Stimulated activated CD8-positive, alpha-beta memory T cell treated with anti-CD3 and anti-CD28 coated beads, Interleukin-12 subunit alpha, Interleukin-12 subunit beta, amount 100 ng/mL, for 4 hours (primary cell): ENCODE data around the gene EMSY.
"Not testable (repeated sequence)": the region's sequence is repeated elsewhere in the genome, so short reads cannot be mapped to it uniquely, and the experiment has no call there.

ENCODE experiments used
- DNase-seq: peaks from one replicate; pipeline ENCODE4 v3.0.0-alpha.2; 2020; ENCODE audit warnings: low read depth

The EMSY gene

DNA sequence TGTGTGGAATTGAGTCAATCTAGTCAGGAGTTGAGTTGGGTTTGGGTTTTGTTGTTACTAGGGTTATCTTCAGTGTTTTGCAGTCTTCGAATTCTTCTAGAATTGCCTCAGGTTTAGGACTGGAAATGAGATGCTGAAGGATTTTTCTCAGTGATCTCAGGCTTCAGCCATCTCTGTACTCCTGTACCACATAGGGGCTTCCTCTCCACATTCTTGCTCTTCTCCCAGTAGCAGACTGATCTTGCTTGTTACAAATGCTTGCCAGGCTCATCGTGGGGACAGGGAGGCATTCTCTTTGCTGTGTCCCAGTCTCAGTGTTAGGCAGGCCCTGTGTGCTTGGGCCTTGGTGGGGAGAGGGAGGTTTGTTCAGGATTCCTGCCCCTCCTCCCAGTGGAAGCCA is 129.6 kb downstream of the EMSY start:
- no peak for DNase-seq

DNA sequence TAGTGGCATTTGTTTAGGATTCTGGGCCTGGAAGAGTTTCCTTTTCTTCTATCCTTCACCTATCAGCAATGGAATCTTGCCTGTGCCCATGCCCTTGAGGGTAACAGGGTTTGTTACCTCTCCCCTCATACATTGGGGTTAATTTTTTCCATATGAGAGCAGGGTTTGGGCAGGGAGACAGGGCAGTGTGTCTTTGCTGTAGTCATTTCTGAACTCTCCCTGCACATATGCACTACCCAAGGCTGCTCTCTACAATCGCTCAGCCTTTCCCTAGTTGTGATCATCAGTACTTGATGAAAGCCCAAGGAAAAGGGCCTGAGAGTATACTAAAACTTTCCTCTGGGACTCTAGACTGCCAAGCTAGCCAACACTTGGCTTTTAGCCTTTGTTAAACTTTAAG is 130.1 kb downstream of the EMSY start:
- DNase-seq, result no peak

- DNase-seq, result no peak
These were observed 132.6 kb downstream of the EMSY start for GRCh38 chr11:76577226-76577920.

DNA sequence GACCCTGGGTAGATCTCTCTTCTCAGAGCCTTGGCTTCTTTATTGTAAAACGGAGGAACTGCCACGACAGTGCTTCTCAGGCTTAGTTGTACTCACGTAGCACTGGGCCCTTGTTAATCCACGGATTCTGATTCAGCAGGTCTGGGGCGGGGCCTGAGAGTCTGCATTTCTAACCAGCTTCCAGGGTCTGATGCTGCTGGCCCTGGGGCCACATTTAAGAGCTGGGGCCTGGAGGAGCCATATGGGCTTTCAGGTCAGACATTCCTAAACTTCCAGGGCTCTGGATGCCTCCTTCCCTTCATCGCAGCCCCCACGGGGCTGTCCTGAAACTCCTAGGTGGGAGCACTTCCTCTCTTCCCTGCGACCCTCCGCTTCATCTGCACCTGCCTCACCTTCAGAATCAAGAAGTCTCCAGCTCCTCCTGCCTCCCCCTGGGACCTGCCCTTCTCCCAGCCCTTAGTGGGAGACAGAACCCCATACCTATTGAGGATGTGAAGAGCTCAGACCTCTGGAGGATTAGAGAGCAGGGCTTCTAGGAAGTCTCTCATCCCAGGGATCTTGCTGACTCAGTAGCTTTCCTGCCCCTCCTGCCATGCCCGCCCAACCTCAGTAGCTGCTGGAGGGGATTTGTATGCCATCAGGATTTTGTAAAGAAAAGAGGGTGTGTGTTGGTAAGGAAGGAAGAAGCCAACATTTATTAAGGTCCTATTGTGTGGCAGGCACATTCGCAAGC is 133.3 kb downstream of the EMSY start:
- DNase-seq, result no peak

DNA sequence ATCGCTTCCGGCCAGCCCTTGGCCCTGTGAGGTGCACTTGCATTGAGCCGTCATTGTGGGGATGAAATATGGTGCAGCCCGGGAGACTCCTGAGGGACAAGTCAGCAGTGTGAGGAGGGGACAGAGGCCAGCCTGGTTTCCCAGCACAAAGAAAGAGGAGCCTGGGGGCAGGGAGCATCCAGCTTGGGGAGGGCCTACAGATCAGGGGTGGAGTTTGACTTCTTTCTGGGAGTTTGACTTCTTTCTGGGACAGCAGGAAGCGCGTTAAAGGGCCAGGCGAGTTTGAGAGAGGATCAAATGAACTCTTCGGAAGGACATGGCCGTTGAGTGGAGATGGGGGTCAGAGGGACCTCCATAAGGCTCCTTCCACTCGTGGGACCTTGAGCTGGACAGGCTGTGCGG is 133.8 kb downstream of the EMSY start:
- DNase-seq, result no peak

DNA sequence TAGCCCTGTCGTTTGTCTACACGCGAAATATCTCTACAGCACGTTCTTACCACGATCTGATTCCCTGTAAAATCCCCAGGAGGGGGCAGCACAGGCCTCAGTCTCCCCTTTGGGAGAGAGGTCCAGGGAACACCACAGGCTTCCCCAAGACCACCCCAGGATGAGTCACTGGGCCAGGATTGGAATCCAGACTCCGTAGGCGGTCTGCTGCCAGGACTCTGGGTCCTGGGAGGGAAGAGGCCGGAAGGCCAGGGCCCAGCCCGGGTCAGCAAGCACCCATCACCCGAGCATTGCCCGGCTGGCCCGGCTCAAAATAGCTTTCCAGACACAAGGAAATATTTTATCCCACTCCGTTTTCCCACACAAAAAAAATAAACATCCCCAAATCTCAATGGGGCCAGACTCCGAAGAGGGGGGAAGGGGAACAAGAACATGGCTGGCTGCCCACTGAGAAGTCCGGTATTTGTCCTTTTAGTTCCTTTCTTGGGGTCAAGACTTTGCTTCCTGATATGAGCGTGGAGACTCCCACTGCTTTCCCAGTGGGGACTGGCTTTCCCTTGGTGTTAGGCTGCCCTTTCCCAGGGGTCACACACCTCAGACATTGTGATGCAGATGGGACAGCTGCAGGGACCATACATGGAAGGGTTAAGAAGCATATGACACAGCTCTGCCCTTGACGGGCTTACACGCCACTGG is 134.4 kb downstream of the EMSY start:
- no peak for DNase-seq

DNA sequence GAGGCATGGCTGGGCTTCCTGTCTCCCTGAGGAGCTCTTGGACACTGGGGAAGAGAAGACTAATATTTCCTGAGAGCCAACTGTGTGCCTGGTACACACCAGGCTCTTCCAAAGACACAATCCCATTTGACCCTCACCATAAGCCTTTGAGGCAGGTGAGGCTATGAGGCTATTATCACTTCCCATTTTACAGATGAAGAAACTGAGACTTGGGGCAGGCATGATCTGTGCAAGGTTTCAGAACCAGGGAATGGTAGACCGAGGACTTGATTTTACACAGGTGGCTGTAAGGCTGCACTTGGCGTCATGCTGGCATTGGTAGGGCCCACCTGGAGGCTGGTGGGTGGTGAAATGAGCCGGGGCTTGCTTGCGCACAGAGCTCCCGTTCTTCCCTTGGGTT is 134.9 kb downstream of the EMSY start:
- DNase-seq, result no peak

DNA sequence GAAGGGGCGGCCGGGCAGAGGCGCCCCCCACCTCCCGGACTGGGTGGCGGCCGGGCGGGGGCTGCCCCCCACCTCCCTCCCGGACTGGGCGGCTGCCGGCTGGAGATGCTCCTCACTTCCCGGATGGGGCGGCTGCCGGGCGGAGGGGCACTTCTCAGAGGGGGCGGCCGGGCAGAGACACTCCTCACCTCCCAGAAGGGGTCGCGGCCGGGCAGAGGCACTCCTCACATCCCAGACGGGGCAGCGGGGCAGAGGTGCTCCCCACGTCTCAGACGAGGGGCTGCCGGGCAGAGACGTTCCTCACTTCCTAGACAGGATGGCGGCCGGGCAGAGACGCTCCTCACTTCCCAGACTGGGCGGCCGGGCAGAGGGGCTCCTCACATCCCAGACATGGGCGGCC is 137.7 kb downstream of the EMSY start:
- DNase-seq, result not testable (repeated sequence)

- no peak for DNase-seq
These were observed 143.1 kb downstream of the EMSY start for GRCh38 chr11:76587820-76588454.

GRCh38 chr11:76588455-76589325 is 143.9 kb downstream of the EMSY start:
- DNase-seq, result no peak

DNA sequence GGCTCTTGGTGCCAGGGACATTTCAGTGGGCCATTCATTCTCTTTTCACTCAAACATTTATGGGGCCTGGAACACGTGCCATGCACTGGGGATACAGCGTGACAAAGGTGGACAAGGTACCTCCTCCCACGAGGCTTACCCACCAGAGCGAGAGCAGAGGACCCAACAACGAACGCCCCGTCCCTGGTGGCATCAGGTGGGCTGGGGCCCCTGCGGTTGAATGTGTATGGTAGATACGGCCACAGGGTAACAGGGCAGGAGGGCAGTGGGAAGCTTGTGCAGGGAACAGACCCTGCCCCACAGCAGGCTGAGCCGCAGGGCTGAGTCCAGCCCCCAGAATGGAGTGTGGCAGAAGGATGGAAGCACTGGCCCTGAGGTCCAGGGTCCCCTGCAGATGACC is 144.7 kb downstream of the EMSY start:
- DNase-seq, result no peak

GRCh38 chr11:76589964-76590950 is 145.4 kb downstream of the EMSY start:
- DNase-seq, result no peak

GRCh38 chr11:76591416-76591815 is 146.6 kb downstream of the EMSY start:
- no peak for DNase-seq

DNA sequence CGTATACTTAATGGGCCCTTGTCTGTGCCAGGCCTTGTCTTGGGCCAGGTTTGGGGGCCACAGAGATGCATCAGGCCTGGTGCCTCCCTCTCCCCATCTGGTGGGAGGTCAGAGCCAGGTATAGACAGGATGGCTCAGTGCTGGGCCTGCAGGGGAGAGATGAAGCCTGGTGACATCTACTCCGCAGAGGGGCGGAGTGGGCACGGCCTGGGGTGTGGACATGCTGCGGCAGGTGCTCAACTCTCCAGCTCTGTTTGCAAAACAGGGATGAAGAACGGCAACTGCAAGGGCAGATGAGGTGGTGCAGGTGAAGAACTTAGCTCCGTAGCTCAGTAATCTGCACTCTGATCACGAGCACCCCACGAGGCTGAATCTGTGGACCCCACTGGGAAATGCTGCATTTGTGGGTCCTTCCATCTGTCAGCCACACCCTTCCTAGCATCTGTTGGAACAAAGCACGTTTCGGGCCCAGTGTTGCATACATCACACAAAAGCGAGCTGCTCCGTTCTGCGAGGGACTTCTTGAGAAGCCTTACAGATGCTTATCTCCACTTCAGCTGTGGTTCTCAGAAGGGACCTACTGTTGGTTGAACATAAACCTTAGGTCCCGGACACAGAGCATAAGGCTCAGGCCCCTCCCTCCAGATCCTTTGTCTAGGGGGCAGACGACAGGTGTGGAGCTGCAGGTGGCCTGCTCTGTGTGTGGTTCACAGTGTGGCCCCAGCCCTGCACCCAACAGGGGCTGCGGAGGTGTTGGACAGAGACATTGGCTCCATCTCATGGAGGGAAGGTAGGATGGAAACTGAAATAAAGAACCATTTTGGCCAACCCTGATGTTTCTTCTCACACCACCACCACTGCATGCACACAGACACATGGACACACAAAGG is 147.5 kb downstream of the EMSY start:
- no peak for DNase-seq

- no peak for DNase-seq
These were observed 148.1 kb downstream of the EMSY start for GRCh38 chr11:76592961-76593360.

GRCh38 chr11:76595091-76595490 is 150.3 kb downstream of the EMSY start:
- not testable (repeated sequence) for DNase-seq

DNA sequence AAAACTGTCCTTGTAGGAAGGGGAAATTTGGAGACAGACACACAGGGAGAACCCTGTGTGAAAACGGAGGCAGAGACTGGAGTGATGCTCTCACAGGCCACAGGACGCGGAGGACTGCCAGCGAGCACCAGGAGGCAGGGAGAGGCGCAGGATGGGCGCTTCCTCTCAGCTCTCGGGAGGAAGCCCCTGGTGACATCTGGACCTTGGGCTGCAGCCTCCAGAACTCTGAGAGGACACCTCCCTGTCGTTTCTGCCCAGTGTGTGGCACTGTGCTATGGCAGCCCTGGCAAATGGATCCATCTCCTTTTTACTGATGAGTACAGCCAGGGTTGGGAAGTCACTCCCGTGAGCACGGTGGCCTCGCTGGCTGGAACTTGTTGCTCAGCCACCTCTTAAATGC is 151.8 kb downstream of the EMSY start:
- DNase-seq, result no peak

DNA sequence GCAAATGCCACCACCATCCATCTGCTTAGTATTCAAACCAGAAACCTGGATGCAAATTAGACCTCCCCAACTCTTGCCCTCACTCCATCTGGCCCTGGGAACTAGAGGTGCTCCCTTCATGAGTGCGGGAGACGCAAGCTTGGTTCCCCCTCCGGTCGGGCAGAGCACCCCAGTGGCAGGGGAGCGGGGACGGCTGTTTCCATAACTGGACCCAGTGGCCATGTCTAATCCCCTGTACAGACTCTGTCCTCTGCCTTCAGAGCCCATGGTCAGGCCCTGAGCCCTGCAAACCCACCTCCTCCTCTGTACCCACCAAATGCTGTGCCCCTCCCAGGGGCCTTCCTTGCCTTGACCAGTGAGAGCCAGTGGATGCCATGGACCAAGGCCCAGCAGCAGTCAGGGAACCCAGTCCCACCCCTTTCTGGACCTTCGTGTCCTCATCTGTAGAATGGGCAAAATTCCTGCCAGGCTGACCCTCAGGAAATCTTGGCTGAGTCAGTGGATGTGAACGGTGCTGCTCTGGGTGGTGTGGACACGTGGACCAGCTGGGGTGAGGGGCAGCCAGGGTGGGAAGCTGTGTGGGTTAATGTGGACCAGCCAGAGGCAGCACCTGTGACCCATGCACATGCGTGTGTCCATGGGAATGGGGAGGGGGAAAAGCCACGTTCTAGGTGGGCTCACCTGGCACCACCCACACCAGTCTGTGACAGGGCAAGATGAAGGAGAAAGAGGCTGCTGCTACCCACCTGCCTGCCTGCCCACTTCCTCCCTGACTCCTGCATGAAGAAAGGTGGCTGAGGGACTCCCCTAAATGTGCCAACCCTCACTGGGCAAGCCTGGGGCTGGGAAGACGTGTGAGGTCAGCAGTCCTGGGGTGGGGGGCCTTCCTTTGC is 153.0 kb downstream of the EMSY start:
- no peak for DNase-seq
